Measurements from ENCODE around the gene PRRG3.

PRRG3 gene

GRCh38 chrX:151708821-151709220, 13.6 kb downstream of the PRRG3 start:
- DNase-seq (ENCODE audit: low spot score) = no peak

GRCh38 chrX:151710457-151710856, 15.2 kb downstream of the PRRG3 start:
- peak; percentile 35 for DNase-seq (ENCODE audit: low spot score)

DNA sequence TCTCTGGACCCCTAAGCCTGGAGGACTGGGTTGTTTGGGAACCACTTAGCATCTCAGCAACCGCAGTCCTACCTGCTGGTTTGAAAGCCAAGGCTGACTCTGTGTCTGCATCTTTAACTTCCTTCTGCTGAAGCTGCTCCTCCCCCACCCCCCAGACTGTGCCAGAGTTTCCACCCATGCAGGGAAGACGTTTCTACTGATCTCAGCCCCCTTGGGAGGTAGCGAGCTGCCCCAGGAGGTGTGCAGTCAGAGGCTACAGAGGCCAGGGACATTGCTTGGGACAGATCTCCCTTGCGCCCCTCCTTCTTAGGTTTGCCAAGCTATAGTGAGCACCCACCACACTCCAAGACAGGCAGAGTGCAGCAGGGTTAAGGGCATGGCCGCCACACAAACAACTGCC, 15.9 kb downstream of the PRRG3 start:
- DNase-seq (ENCODE audit: low spot score) = no peak

DNA sequence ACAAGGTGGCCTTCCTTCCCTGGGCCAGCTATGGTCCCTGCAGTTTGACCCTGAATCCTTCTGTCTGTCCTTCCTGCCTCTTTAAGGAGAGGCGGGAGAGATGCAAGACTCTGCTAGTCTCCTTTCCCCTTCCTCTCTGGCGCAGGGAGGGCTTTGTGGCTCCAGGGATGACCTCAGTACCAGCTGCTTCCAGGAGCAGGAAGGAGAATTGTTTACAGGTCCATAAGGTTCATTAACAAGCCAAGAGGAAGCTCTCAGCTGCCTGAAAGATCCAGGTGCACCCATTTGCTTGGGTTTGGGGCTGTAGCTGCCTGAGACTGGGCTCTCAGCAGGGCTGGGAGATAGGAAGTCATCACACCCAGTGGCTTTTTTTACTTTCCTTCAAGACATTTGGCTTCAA, 16.5 kb downstream of the PRRG3 start:
- DNase-seq (ENCODE audit: low spot score) = peak; percentile 20

DNA sequence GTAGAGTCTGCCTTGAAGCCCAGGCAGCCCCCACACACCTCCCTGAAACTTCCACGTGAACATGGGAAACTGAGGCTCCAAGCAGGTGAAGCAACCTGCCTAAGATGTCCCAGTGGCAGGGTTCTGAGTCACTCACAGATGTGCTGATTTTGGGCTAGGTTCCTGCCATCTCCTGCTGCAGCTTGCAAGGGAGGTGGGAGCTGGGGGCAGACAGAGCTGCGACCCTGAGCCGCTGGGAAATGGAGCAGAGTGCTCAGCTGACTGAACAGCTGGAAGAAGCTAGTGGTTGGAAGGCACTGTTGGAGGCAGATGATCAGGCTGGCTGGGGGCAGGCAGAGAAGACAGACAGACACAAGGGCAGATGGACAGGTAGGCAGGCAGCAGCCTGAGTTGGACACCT, 17.0 kb downstream of the PRRG3 start:
- no peak for DNase-seq (ENCODE audit: low spot score)

GRCh38 chrX:151713849-151714248, 18.6 kb downstream of the PRRG3 start:
- DNase-seq (ENCODE audit: low spot score) = peak; percentile 19

DNA sequence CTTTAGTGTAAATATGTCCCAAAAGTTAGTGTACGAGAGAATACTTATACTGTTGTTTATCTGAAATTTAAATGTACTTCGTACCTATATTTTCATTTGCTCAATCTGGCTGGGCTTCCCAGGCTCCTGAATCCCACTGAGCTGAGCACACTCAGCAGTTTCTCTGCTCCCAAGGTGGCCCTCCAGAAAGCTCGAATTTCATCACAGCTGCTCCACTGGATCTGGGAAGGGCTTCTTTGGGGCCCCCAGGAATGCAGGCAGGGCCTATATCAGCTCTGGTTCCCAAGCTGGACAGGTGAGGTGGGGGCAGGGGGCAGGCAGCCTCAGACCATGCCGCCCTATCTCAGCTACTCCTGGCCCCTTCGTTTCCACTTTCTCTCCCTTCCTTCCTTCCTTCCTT, 19.1 kb downstream of the PRRG3 start:
- no peak for DNase-seq (ENCODE audit: low spot score)

DNA sequence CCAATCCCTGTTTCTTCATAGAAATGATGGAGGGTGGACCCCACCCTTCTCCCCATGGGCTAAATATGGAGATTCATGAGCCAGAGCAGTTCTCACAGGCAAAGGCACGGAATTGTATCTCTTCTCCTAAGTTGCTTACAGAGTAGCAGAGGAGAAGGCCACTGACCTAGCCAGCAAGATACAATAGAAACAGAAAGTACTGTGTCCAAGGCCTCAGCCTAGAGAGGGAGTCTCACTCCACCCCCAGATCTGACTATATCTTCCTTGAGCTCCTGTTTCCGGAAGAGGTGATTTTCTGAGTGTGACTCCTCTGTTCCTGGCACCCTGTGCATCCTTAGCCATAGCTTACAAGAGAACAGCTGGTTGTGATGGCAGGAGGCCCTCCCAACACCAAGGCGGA, 20.5 kb downstream of the PRRG3 start, which contains the start of gene FATE1:
Gene FATE1 (plus strand): TSS at position 284 of the 400 bp plus-strand sequence. CDS start 85 bp downstream, at position 369.
- DNase-seq (ENCODE audit: low spot score) = no peak

- peak; percentile 79 for DNase-seq (ENCODE audit: low spot score)
Observed at GRCh38 chrX:151722241-151722846, 27.1 kb downstream of the PRRG3 start.

DNA sequence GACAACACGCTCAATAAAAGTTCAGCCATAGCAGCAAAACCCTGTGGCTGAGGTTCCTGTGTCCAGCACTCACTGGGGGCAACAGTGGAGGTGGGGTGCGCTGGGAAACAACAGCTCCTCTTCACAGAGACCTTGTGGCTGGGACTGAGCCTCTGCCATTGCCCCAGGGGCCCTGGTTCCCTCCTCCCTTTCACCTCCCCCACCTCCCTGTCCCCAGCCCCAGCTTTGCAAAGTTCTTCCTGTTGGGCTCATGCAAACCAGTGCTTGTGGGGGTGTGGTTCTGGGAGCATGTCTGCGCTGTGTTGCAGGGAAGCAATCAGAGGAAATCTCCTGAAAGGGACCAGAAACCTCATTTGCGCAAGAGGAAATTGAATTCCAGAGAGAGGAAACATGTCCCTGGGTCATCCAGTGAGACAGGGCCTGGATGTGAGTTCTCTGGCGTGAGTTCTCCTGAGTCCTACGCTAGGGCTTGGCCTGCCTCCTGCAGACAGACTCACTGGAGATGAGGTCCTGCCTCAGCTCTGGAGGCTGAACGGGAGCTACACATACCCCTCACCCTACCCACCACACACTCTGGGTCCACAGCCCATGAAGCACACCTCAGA, 28.0 kb downstream of the PRRG3 start:
- no peak for DNase-seq (ENCODE audit: low spot score)

DNA sequence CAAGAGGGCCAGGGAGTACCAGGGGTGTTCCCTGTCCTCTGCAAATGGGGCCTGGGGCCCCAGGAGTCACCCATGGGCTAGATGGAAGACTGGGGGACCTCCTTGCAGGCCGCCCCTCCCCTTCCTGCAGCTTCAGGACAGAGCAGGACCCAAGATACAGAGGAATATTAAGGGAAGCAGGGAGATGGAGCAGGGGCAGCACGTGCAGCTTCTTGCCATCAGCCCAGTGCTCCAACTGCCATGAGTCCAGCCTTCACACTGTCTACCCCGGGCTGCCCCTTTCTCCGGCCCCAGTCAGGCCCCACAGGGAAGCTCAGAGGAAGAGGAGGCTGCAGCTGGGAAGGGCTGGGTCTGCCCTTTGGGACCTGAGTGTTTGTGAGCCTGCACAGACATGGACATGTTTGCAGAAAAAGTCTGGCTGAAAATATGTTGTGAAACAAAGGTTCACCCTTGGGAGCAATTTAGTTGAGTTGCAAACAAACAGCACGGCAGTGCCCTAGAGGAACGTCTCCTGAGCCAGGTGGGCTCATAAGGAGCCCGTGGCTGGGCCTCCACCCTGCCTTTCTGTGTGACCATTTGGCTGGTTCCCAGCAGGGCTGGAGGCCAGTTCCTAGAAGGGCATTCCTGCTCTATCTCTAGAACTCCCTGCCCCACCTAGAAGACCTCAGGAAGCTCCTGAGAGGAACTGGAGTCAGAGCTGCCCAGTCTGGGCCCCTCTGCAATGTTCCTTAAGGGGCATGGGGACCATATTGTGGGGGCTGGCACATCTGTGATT, 29.5 kb downstream of the PRRG3 start:
- DNase-seq (ENCODE audit: low spot score) = no peak

- no peak for DNase-seq (ENCODE audit: low spot score)
Observed at GRCh38 chrX:151725338-151725614, 30.0 kb downstream of the PRRG3 start.

- no peak for DNase-seq (ENCODE audit: low spot score)
Observed at GRCh38 chrX:151726751-151727150, 31.5 kb downstream of the PRRG3 start.

DNA sequence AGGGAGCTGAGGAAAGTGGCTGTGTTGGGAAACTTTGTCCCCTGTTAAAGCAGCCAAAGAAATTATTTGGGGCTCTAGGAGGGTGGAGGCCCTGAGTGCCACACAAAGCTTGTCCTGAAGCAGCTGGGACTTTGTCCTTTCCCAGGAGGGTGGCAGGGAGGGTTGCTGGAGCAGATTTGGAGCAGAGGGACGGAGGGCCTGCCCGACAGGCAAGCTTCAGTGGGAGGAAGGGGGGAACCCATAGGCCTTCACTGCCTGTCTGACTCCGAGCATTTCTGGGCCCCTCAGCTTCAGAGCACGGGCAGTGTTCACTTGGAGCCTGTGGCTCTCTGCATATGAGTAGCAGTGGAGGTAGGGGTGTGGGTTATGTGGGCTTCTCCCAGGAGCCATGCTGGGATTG, 32.1 kb downstream of the PRRG3 start:
- DNase-seq (ENCODE audit: low spot score) = no peak

- DNase-seq (ENCODE audit: low spot score) = no peak
Observed at GRCh38 chrX:151729056-151729725, 33.9 kb downstream of the PRRG3 start.

DNA sequence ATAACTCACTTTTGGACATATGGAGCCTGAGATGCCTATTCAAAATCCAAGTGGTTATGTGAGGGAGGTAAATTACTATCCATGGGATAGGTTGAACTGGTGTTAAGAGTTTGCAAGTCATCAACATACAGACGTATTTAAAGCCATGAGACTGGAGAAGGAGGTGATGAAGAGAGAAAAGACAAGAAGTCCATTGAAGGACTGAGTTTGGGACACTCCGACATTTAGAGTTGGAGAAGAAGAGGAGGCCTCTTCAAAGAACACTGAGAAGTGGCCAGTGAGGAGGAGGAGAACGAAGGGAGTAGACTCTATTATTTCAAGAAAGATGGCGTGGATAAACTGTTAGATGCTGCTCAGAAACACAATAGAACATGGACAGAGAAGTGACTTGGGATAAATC, 39.2 kb downstream of the PRRG3 start, which contains the start of gene CNGA2:
Gene CNGA2 (plus strand): TSS at position 301 of the 400 bp plus-strand sequence. CDS start 3,738 bp downstream, outside the sequence.
- DNase-seq (ENCODE audit: low spot score) = no peak

DNA sequence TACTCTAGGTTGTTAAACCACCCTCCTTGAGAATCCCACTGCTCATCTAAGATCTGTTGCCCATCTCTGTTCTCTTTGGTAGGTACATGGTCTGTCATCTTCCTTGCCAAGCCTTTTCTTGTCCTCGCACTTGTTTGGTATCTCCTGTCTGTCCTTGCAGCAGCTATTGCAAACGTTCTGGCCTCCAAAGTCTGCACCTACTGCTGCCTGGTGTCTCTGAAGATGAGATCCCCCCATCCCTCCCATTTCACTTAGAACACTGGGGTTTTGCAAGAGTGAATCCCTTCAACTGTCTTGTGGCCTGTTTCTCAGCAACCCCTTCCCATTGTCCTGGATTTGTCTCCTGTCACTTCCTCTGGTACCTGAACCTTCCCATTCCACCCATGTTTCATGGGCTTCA, 40.0 kb downstream of the PRRG3 start:
- DNase-seq (ENCODE audit: low spot score) = no peak

GRCh38 chrX:151736685-151737084, 41.4 kb downstream of the PRRG3 start:
- DNase-seq (ENCODE audit: low spot score) = no peak

DNA sequence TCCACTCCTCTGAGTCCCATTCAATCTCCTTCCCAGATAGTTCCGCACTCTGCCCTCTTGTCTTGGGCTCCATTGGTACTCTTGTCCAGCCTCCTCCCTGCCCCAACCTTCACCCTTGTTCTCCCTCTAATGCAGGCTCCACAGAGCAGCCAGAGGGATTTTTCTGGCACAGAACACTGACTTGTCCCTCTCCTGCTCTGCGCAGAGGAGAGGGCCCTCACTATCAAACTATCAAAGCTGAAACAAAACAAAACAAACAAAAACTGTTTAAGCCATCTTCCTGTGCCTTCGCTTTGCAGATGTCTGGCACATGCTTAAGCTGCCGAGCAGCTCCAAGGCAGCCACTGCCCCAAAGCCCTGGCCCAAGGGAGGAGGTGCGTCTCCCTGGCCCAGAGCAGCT, 42.2 kb downstream of the PRRG3 start:
- no peak for DNase-seq (ENCODE audit: low spot score)

GRCh38 chrX:151738751-151739150, 43.5 kb downstream of the PRRG3 start:
- no peak for DNase-seq (ENCODE audit: low spot score)

DNA sequence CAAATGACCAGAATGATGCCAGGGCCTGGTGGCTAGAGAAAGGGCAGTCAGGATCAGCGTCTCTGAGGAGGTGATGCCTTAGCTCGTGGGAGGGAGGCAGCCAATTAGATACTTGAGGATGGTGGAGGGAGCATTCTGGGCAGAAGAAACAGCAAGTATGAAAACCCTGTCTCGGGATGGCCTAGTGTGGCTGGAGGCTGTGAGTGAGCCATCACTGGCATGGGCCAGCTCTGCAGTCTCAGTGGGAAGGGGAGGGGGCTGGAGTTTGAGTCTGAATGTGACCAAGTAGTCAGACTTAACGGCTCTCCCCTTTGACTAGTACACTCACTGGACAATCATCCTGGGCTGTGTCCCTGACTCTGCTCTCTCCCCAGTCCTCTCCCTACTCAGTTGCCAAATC, 46.3 kb downstream of the PRRG3 start:
- no peak for DNase-seq (ENCODE audit: low spot score)

- no peak for DNase-seq (ENCODE audit: low spot score)
Observed at GRCh38 chrX:151742311-151742710, 47.1 kb downstream of the PRRG3 start.
